ENCODE measurements around the gene TSPAN1. TPM values are rescaled to one million over a fixed set of nuclear protein-coding genes. Genes with fewer than 3 reads are reported as not detected.

TSPAN1 gene
- total and polyA plus RNA-seq, 11 donors = 0.63 to 5.5 (median 1.1) TPM

DNA sequence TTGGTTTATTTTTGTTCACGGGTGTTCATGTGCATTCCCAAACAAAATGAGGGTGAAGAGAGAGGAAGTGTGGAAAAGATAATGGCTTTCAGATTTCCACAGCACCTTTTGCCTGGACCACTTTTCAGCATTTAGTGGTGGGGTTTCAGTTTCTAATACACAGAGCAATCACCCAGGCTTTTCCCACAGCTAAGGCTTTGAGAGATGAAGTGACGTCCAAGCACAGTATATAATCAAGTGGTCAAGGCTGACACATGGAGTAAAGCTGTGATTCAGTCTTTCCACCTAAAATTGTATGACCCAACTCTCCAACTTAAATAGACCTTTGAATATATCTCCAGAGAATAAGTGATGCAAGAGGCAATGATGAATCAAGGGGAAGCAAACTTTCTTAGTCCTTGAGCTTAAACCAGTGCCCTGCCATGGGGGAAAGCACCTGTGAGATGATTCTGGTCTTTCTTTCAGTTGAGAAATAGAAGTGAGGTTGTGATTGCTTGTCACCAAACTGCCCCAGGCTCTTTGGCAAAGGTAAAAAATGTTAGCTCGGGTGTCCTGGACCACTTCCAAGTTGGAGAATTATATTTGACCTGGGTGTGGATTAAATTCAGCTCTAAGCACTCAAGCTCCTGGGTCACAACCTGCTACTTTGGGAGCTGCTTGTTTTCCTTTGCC, 40.1 kb upstream of the TSPAN1 start:
- H3K4me3 ChIP-seq = peak overlapping the region in 2 of 12 donors; percentile 0 to 4
- WGBS, 4 donors = 19 to 27% (median 24%) methylated on average over 3 of the region's 3 CpGs
- peaks cover 0 to 8% (median 0%) of the 10 kb centered on the region in 9 donors for H3K27me3 ChIP-seq
- no peaks in the 10 kb centered on the region for H3K9me3 ChIP-seq
- DNase-seq = peak in 3 of 5 donors; percentile 32 to 51 (median 37)
- no peak for ATAC-seq
- peak overlapping the region; percentile 89 to 98 (median 96) for H3K27ac ChIP-seq
- H3K4me1 ChIP-seq = peaks cover 4 to 48% (median 29%) of the 10 kb centered on the region in 12 donors
- TF ChIP-seq, protein P1, sequence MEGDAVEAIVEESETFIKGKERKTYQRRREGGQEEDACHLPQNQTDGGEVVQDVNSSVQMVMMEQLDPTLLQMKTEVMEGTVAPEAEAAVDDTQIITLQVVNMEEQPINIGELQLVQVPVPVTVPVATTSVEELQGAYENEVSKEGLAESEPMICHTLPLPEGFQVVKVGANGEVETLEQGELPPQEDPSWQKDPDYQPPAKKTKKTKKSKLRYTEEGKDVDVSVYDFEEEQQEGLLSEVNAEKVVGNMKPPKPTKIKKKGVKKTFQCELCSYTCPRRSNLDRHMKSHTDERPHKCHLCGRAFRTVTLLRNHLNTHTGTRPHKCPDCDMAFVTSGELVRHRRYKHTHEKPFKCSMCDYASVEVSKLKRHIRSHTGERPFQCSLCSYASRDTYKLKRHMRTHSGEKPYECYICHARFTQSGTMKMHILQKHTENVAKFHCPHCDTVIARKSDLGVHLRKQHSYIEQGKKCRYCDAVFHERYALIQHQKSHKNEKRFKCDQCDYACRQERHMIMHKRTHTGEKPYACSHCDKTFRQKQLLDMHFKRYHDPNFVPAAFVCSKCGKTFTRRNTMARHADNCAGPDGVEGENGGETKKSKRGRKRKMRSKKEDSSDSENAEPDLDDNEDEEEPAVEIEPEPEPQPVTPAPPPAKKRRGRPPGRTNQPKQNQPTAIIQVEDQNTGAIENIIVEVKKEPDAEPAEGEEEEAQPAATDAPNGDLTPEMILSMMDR (IDR thresholded peaks at IDR 0.05) = no peak
- no peak for TF ChIP-seq POLR2A (IDR thresholded peaks at IDR 0.05)
- no peaks in the 10 kb centered on the region for H3K36me3 ChIP-seq
- intact Hi-C loops (cut with DNase I) = loop anchor here in 8 of 10 donors (2.0 to 5.0 kb wide), 5 partner anchors 32 to 97 kb away; partner anchors contain the start of genes P3R3URF (in 1 of the 8) and TSPAN1 (in 1 of the 8)

DNA sequence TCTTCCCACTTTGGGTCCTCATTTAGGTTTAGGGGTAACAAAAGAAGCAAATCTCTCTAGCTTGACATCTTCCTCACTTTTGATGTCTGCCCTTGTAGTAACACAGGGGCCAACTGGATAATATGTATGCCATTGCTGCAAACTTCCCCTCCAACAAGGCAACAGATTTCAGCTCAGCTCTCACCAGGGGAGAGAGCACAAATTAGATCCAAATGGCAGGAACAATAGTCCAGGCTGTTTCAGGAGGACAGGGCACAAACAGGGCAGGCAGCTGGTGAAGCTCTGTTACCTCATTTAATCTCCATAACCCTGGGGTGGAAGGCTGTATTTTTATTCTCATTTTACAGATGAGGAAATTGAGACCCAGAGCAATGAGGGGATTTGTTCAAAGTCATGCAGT, 38.2 kb upstream of the TSPAN1 start:
- Histone ChIP-seq H3K9me3 (no peaks in the 10 kb centered on the region), H3K4me1 (peaks cover 4 to 48% (median 29%) of the 10 kb centered on the region in 12 donors), H3K36me3 (no peaks in the 10 kb centered on the region), H3K27ac (peak overlapping the region in 5 of 12 donors; percentile 20 to 92 (median 54)), H3K4me3 (no peak overlapping the region), H3K27me3 (no peaks in the 10 kb centered on the region)
- no peak for TF ChIP-seq POLR2A (IDR thresholded peaks at IDR 0.05)
- TF ChIP-seq, protein P1 (IDR thresholded peaks at IDR 0.05) = no peak
- ATAC-seq (no peak), DNase-seq (no peak)
- intact Hi-C loops (cut with DNase I) = no loop called here

DNA sequence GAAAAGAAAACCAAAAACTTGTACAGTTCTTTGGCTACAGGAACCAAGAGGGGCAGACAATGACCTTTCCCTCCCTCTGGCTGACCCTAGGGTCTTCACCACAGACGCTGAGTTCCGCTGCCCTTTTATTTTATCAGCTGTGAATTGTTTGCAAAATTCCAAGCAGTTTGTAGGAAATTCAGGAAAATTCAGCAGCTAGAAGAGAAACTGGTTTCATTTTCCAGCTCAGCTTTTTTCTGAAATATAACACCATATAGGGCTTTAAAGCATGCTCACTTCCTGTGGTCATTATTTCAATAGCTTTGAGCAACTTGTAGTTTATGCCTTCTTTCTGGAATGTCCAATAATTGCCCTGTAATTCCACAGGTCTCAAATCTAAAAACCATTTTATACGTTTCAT, 37.0 kb upstream of the TSPAN1 start:
- peaks cover 4 to 48% (median 29%) of the 10 kb centered on the region in 12 donors for H3K4me1 ChIP-seq
- DNase-seq = no peak
- H3K27me3 ChIP-seq = no peaks in the 10 kb centered on the region
- TF ChIP-seq, protein P1 (IDR thresholded peaks at IDR 0.05) = no peak
- TF ChIP-seq POLR2A (IDR thresholded peaks at IDR 0.05) = no peak
- intact Hi-C loops (cut with DNase I) = no loop called here
- 58 to 67% (median 61%) methylated on average over 3 of the region's 3 CpGs for WGBS, 4 donors
- H3K4me3 ChIP-seq = peak overlapping the region in 3 of 12 donors; percentile 0 to 15 (median 14)
- no peaks in the 10 kb centered on the region for H3K9me3 ChIP-seq
- peak overlapping the region in 11 of 12 donors; percentile 6 to 77 (median 53) for H3K27ac ChIP-seq
- no peak for ATAC-seq
- H3K36me3 ChIP-seq = no peaks in the 10 kb centered on the region

DNA sequence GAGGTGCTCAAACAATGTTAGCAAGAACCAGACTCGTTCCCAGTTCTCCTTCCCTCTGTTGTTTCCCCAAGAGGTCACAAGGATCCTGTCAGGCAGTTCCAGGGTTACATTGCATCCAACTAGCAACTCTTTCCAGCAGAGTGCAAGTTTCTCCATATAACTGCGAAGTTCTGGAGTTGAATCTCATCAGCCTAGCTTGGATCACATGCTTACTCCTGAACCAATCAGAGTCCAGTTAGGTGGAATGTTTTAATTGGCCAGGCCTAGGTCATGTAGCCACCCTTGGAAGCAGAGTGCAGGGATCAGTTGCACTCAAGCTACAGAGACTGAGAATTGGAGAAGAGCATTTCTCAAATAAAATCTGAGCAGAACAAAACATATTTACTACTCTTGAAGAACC, 26.6 kb upstream of the TSPAN1 start:
- no peaks in the 10 kb centered on the region for H3K9me3 ChIP-seq
- TF ChIP-seq, protein P1 (IDR thresholded peaks at IDR 0.05) = no peak
- TF ChIP-seq POLR2A (IDR thresholded peaks at IDR 0.05) = no peak
- no peak for DNase-seq
- no peaks in the 10 kb centered on the region for H3K36me3 ChIP-seq
- intact Hi-C loops (cut with DNase I) = no loop called here
- H3K27ac ChIP-seq = no peak overlapping the region
- peaks cover 0 to 9% (median 0%) of the 10 kb centered on the region in 12 donors for H3K4me1 ChIP-seq
- WGBS, 4 donors = 67 to 78% (median 77%) methylated on average over 2 of the region's 2 CpGs
- H3K27me3 ChIP-seq = no peaks in the 10 kb centered on the region
- no peak overlapping the region for H3K4me3 ChIP-seq
- ATAC-seq = no peak

Measured in heart left ventricle (tissue), 16 donors.